Trophoblast cell (in vitro differentiated cells and primary cell): Measurements from ENCODE around the gene MARK4.

Source experiments
- DNase-seq, 2 donors: peaks; one replicate each; pipeline ENCODE4 v3.0.0-alpha.2; 2016
- H2AFZ ChIP-seq: 2 replicates; pipeline ENCODE4 v1.6.1; 2013; ENCODE audit warnings: low read length, moderate library complexity, mild to moderate bottlenecking; ENCODE audit not compliant: insufficient read depth, poor library complexity
- H2AK5ac ChIP-seq: 2 replicates; pipeline ENCODE4 v1.6.1; 2013; ENCODE audit warnings: mild to moderate bottlenecking, low read length
- H2BK120ac ChIP-seq: 2 replicates; pipeline ENCODE4 v1.6.1; 2013; ENCODE audit warnings: low read length, mild to moderate bottlenecking, moderate library complexity; ENCODE audit not compliant: insufficient read depth, poor library complexity
- H2BK12ac ChIP-seq: 2 replicates; pipeline ENCODE4 v1.6.1; 2013; ENCODE audit warnings: mild to moderate bottlenecking, low read length, moderate library complexity
- H2BK5ac ChIP-seq: 2 replicates; pipeline ENCODE4 v1.6.1; 2013; ENCODE audit warnings: low read length, low read depth, moderate library complexity, mild to moderate bottlenecking; ENCODE audit not compliant: poor library complexity
- H3K14ac ChIP-seq: 2 replicates; pipeline ENCODE4 v1.6.1; 2013; ENCODE audit warnings: mild to moderate bottlenecking, low read length
- H3K18ac ChIP-seq: 2 replicates; pipeline ENCODE4 v1.6.1; 2013; ENCODE audit warnings: mild to moderate bottlenecking, low read length
- H3K23ac ChIP-seq: 2 replicates; pipeline ENCODE4 v1.6.1; 2013; ENCODE audit warnings: low read length
- H3K27ac ChIP-seq: 2 replicates; pipeline ENCODE4 v1.5.1; 2013; ENCODE audit warnings: low read depth, mild to moderate bottlenecking, inconsistent platforms, low read length, moderate library complexity
- H3K27me3 ChIP-seq: 2 replicates; pipeline ENCODE4 v1.6.1; 2013; ENCODE audit warnings: inconsistent platforms, mild to moderate bottlenecking, low read length, moderate library complexity; ENCODE audit not compliant: insufficient read depth
- H3K36me3 ChIP-seq, 2 experiments: 1 replicate in 1 of 2; 2 replicates in 1 of 2; pipeline ENCODE4 v1.6.1; 2013; ENCODE audit warnings: low read length in 2 of 2, mild to moderate bottlenecking in 2 of 2, moderate library complexity in 1 of 2; ENCODE audit not compliant: insufficient read depth in 2 of 2, control insufficient read depth in 1 of 2
- H3K4ac ChIP-seq: 2 replicates; pipeline ENCODE4 v1.6.1; 2013; ENCODE audit warnings: low read depth, mild to moderate bottlenecking, low read length, moderate library complexity
- H3K4me1 ChIP-seq, 2 experiments: 1 replicate in 1 of 2; 2 replicates in 1 of 2; pipeline ENCODE4 v1.6.1; 2013; ENCODE audit warnings: low read length in 2 of 2, mild to moderate bottlenecking in 2 of 2, moderate library complexity in 1 of 2; ENCODE audit not compliant: insufficient read depth in 2 of 2, control insufficient read depth in 1 of 2
- H3K4me2 ChIP-seq: 2 replicates; pipeline ENCODE4 v1.6.1; 2013; ENCODE audit warnings: inconsistent platforms, mild to moderate bottlenecking, low read length, moderate library complexity
- H3K4me3 ChIP-seq: 2 replicates; pipeline ENCODE4 v1.5.1; 2013; ENCODE audit warnings: mild to moderate bottlenecking, low read depth, low read length, inconsistent platforms
- H3K79me1 ChIP-seq: one replicate; pipeline ENCODE4 v1.6.1; 2013; ENCODE audit warnings: low read length
- H3K79me2 ChIP-seq: 2 replicates; pipeline ENCODE4 v1.6.1; 2013; ENCODE audit warnings: low read length, mild to moderate bottlenecking; ENCODE audit not compliant: control insufficient read depth, insufficient read depth, poor library complexity
- H3K9ac ChIP-seq: 2 replicates; pipeline ENCODE4 v1.6.1; 2013; ENCODE audit warnings: mild to moderate bottlenecking, low read length
- H3K9me3 ChIP-seq: 2 replicates; pipeline ENCODE4 v1.6.1; 2013; ENCODE audit warnings: low read depth, mild to moderate bottlenecking, control low read depth, inconsistent platforms, low read length; ENCODE audit not compliant: insufficient read depth
- H4K12ac ChIP-seq: 2 replicates; pipeline ENCODE4 v1.6.1; 2013; ENCODE audit warnings: low read depth, mild to moderate bottlenecking, low read length, moderate library complexity
- H4K8ac ChIP-seq: 2 replicates; pipeline ENCODE4 v1.6.1; 2013; ENCODE audit warnings: low read depth, mild to moderate bottlenecking, low read length, moderate library complexity
- H4K91ac ChIP-seq: one replicate; pipeline ENCODE4 v1.6.1; 2013; ENCODE audit warnings: low read depth, mild to moderate bottlenecking, low read length, moderate library complexity
- WGBS: extraction: QIAGEN DNeasy Blood & Tissue Kit; methylation state at CpG from one replicate; pipeline ENCODE4 v1.1.7; 2013; ENCODE audit warnings: missing lambda C conversion rate; ENCODE audit not compliant: insufficient read length, insufficient coverage; ENCODE audit errors: extremely low coverage; 5-methylcytosine and 5-hydroxymethylcytosine counted together

The MARK4 gene

GRCh38 chr19:45314708-45315245 lies 63.7 kb downstream of the MARK4 start:
- Histone ChIP-seq H3K4me3 (no peak overlapping the region), H2AFZ (no peak overlapping the region), H4K91ac (no peak overlapping the region), H3K9me3 (peaks cover 2% of the 10 kb centered on the region), H2AK5ac (no peak overlapping the region), H4K8ac (no peak overlapping the region), H3K79me2 (no peaks in the 10 kb centered on the region), H3K4me2 (no peak overlapping the region), H3K14ac (no peak overlapping the region), H2BK5ac (no peak overlapping the region), H4K12ac (no peak overlapping the region), H3K9ac (no peak overlapping the region), H3K27me3 (no peaks in the 10 kb centered on the region), H3K4me1 (no peaks in the 10 kb centered on the region), H3K18ac (no peak overlapping the region), H3K79me1 (no peaks in the 10 kb centered on the region), H3K36me3 (no peaks in the 10 kb centered on the region), H2BK12ac (no peak overlapping the region), H3K4ac (no peak overlapping the region), H3K27ac (no peak overlapping the region), H3K23ac (no peak overlapping the region), H2BK120ac (no peak overlapping the region)
- no peak for DNase-seq
- WGBS, result no CpG with 5 or more reads among the region's 8 CpGs

GRCh38 chr19:45315304-45315703 lies 64.2 kb downstream of the MARK4 start:
- no peak overlapping the region for H3K23ac ChIP-seq
- H3K4me3 ChIP-seq, result no peak overlapping the region
- H3K4me1 ChIP-seq, result no peaks in the 10 kb centered on the region
- no peaks in the 10 kb centered on the region for H3K79me1 ChIP-seq
- no peak overlapping the region for H3K9ac ChIP-seq
- no peak overlapping the region for H4K8ac ChIP-seq
- no peak overlapping the region for H2BK5ac ChIP-seq
- no peak overlapping the region for H2AFZ ChIP-seq
- H2BK12ac ChIP-seq, result no peak overlapping the region
- H3K36me3 ChIP-seq, result no peaks in the 10 kb centered on the region
- no peaks in the 10 kb centered on the region for H3K79me2 ChIP-seq
- peaks cover 2% of the 10 kb centered on the region for H3K9me3 ChIP-seq
- H3K4me2 ChIP-seq, result no peak overlapping the region
- H2AK5ac ChIP-seq, result no peak overlapping the region
- H3K27me3 ChIP-seq, result no peaks in the 10 kb centered on the region
- H3K4ac ChIP-seq, result no peak overlapping the region
- no peak overlapping the region for H4K12ac ChIP-seq
- DNase-seq, result no peak
- H3K27ac ChIP-seq, result no peak overlapping the region
- no peak overlapping the region for H4K91ac ChIP-seq
- H2BK120ac ChIP-seq, result no peak overlapping the region
- H3K14ac ChIP-seq, result no peak overlapping the region
- no peak overlapping the region for H3K18ac ChIP-seq
- no CpG with 5 or more reads among the region's 21 CpGs for WGBS

- Histone ChIP-seq H2BK12ac (no peak overlapping the region), H2AFZ (no peak overlapping the region), H3K4ac (no peak overlapping the region), H4K91ac (no peak overlapping the region), H2AK5ac (no peak overlapping the region), H2BK120ac (no peak overlapping the region), H3K23ac (no peak overlapping the region), H3K4me1 (peaks cover 0 to 2% of the 10 kb centered on the region in 2 experiments), H3K14ac (no peak overlapping the region), H3K79me2 (no peaks in the 10 kb centered on the region), H3K79me1 (no peaks in the 10 kb centered on the region), H3K18ac (no peak overlapping the region), H3K4me2 (no peak overlapping the region), H4K8ac (no peak overlapping the region), H3K27me3 (peaks cover 4% of the 10 kb centered on the region), H3K9ac (no peak overlapping the region), H3K36me3 (no peaks in the 10 kb centered on the region), H3K4me3 (no peak overlapping the region), H2BK5ac (no peak overlapping the region), H4K12ac (no peak overlapping the region), H3K9me3 (no peaks in the 10 kb centered on the region), H3K27ac (no peak overlapping the region)
- no peak for DNase-seq
- no CpG with 5 or more reads among the region's 12 CpGs for WGBS
Observed at GRCh38 chr19:45320997-45321775, 70.1 kb downstream of the MARK4 start.

- H3K79me1 ChIP-seq, result no peaks in the 10 kb centered on the region
- H3K14ac ChIP-seq, result no peak overlapping the region
- DNase-seq, result no peak
- no peak overlapping the region for H3K9ac ChIP-seq
- H2AK5ac ChIP-seq, result no peak overlapping the region
- H3K23ac ChIP-seq, result no peak overlapping the region
- H4K12ac ChIP-seq, result no peak overlapping the region
- no peak overlapping the region for H4K91ac ChIP-seq
- H3K4me2 ChIP-seq, result no peak overlapping the region
- H3K36me3 ChIP-seq, result no peaks in the 10 kb centered on the region
- no peak overlapping the region for H3K4me3 ChIP-seq
- H4K8ac ChIP-seq, result no peak overlapping the region
- H3K18ac ChIP-seq, result no peak overlapping the region
- no peak overlapping the region for H2AFZ ChIP-seq
- H3K27ac ChIP-seq, result no peak overlapping the region
- no peaks in the 10 kb centered on the region for H3K79me2 ChIP-seq
- peaks cover 4% of the 10 kb centered on the region for H3K27me3 ChIP-seq
- no peak overlapping the region for H2BK12ac ChIP-seq
- no CpG with 5 or more reads among the region's 7 CpGs for WGBS
- H3K9me3 ChIP-seq, result no peaks in the 10 kb centered on the region
- peaks cover 0 to 5% of the 10 kb centered on the region in 2 experiments for H3K4me1 ChIP-seq
- H2BK120ac ChIP-seq, result no peak overlapping the region
- H2BK5ac ChIP-seq, result no peak overlapping the region
- H3K4ac ChIP-seq, result no peak overlapping the region
Observed at GRCh38 chr19:45321848-45322247, 70.8 kb downstream of the MARK4 start.
